Right lobe of liver (tissue), 4 donors: ENCODE results near the gene ZNF547.

Experiments
- CTCF ChIP-seq, 4 donors: fragments of 200-600 bp in 3 of 4; fragments of 450-650 bp in 1 of 4; IDR thresholded peaks; one replicate each; pipeline versions ENCODE4 v1.5.1 to v1.8.0; 2016 to 2022; ENCODE audit warnings: antibody characterized with exemption in 4 of 4, mild to moderate bottlenecking in 2 of 4
- POLR2A ChIP-seq: fragments of 450-650 bp; IDR thresholded peaks from one replicate; pipeline ENCODE4 v1.6.1; 2017; ENCODE audit warnings: antibody characterized with exemption, mild to moderate bottlenecking
- donor health status: DM: no; HTN: no; CAD: no.
- donor health status: DM: no; HTN: no; CAD: no.
- donor health status: DM: no; HTN: yes; CAD: no.

DNA sequence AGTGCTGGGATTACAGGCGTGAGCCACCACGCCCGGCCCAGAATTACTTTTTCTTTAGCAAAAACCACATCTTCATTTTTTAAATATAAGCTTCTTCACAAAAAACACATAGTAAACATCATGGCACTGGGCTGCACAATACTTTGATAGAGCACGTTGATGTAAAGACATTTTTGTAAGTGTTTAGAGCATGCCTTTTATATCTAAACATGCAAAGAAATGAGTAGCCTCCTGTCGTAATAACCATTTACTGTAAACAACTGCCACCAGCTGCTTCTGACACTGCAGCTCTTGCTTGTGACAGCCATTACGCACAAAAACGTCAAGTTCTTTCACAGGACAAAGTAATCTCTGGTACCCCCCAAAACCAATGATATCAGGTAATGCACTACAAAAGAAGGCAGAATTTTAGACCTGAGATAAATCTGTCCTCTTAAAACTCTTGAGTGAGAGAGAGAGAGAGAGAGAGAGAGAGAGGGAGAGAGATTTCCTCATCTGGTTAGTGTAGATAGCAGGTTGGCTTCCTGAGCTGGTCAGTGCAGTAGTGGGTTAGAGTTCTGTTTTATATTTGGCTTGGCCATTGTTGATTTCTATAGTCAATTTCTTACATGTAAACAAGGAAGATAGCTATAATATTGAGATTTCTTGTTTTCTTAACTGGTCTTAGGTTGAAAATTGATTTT, 19.6 kb downstream of the ZNF547 start:
- no peak for TF ChIP-seq POLR2A
- TF ChIP-seq CTCF (IDR thresholded peaks at IDR 0.05) = no peak
